HFFc6 (cell line): ENCODE data around the gene FXR2. TPM values are rescaled to one million over a fixed set of nuclear protein-coding genes. Genes with fewer than 3 reads are reported as not detected.

Source experiments
- DNase-seq: peaks from one replicate; pipeline ENCODE4 v3.0.0-alpha.2; 2018
- H3K27ac Mint-ChIP-seq: 2 replicates; pipeline ENCODE4 v1.8.0; 2020; ENCODE audit warnings: mild to moderate bottlenecking, mixed read lengths
- H3K27me3 Mint-ChIP-seq: 2 replicates; pipeline ENCODE4 v1.8.0; 2021; ENCODE audit warnings: mild to moderate bottlenecking, moderate library complexity, mixed read lengths; ENCODE audit not compliant: insufficient read depth
- H3K36me3 Mint-ChIP-seq: 2 replicates; pipeline ENCODE4 v1.8.0; 2021; ENCODE audit warnings: low read depth, mixed read lengths
- H3K4me1 Mint-ChIP-seq: 2 replicates; pipeline ENCODE4 v1.8.0; 2020; ENCODE audit warnings: low read depth, mixed read lengths
- H3K4me3 Mint-ChIP-seq: 2 replicates; pipeline ENCODE4 v1.8.0; 2020; ENCODE audit warnings: mild to moderate bottlenecking, moderate library complexity, mixed read lengths
- H3K9me3 Mint-ChIP-seq: 2 replicates; pipeline ENCODE4 v1.8.0; 2020; ENCODE audit warnings: mild to moderate bottlenecking, mixed read lengths
- total RNA-seq, 6 experiments: library from RNA; stranded (reverse); fragmentation: NEBNext Ultra II Directional; extraction: Animal tissue kit (Norgen Biotek cat#: 25700); gene quantifications; 2 replicates in 1 of 6; 3 replicates in 5 of 6; pipeline ENCODE4 v1.2.3, GENCODE V29; 2021
- TF ChIP-seq, protein P1 (sequence below): fragments of 200-600 bp; sonication (generic); IDR thresholded peaks from 2 replicates; pipeline ENCODE4 v1.5.0; 2021; ENCODE audit warnings: antibody characterized with exemption, mild to moderate bottlenecking

Gene FXR2
- total RNA-seq, 6 experiments from 2014 or later = 49.3 to 62.3 (median 51.5) TPM

DNA sequence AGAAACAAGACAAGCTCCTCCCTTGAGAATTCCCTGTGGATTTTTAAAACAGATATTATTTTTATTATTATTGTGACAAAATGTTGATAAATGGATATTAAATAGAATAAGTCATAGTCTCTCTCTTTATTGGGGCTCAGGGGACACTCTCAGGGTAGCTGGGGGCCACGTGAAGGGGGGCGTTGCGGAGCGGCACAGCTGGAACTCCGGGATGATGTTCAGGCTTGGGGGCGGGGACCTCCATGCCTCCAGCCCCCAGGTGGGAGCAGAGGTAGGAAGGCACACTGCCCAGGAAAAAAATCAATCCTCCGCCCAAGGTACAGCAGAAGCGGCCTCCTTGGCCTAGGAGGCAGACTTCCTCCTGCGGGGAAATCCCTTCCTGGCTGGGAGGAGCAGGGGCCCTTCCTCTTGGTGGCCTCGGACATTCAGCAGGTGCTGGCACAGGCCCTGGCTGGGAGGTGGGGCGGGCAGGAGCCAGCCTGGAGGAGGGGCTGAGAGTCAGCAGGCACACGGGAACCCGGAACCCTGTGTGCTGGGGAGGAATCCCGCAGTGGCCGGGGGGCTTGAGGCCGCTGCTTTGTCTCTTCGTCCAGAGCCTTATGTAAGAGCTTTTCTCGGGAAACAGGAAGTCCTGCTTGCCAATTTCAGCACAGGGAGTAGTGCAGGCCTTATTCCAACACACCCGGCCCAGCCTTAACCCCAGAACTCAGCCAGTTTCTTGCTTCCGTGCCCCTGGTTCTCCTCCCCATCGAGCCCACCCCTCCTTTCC, 56.7 kb downstream of the FXR2 start:
- H3K36me3 Mint-ChIP-seq = peaks cover 8% of the 10 kb centered on the region
- no peaks in the 10 kb centered on the region for H3K9me3 Mint-ChIP-seq
- H3K27ac Mint-ChIP-seq = peak overlapping the region; percentile 83
- H3K4me1 Mint-ChIP-seq = peaks cover 35% of the 10 kb centered on the region
- peak overlapping the region; percentile 62 for H3K4me3 Mint-ChIP-seq
- no peak for DNase-seq
- H3K27me3 Mint-ChIP-seq = peaks cover 8% of the 10 kb centered on the region
- TF ChIP-seq, protein P1, sequence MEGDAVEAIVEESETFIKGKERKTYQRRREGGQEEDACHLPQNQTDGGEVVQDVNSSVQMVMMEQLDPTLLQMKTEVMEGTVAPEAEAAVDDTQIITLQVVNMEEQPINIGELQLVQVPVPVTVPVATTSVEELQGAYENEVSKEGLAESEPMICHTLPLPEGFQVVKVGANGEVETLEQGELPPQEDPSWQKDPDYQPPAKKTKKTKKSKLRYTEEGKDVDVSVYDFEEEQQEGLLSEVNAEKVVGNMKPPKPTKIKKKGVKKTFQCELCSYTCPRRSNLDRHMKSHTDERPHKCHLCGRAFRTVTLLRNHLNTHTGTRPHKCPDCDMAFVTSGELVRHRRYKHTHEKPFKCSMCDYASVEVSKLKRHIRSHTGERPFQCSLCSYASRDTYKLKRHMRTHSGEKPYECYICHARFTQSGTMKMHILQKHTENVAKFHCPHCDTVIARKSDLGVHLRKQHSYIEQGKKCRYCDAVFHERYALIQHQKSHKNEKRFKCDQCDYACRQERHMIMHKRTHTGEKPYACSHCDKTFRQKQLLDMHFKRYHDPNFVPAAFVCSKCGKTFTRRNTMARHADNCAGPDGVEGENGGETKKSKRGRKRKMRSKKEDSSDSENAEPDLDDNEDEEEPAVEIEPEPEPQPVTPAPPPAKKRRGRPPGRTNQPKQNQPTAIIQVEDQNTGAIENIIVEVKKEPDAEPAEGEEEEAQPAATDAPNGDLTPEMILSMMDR = no peak

DNA sequence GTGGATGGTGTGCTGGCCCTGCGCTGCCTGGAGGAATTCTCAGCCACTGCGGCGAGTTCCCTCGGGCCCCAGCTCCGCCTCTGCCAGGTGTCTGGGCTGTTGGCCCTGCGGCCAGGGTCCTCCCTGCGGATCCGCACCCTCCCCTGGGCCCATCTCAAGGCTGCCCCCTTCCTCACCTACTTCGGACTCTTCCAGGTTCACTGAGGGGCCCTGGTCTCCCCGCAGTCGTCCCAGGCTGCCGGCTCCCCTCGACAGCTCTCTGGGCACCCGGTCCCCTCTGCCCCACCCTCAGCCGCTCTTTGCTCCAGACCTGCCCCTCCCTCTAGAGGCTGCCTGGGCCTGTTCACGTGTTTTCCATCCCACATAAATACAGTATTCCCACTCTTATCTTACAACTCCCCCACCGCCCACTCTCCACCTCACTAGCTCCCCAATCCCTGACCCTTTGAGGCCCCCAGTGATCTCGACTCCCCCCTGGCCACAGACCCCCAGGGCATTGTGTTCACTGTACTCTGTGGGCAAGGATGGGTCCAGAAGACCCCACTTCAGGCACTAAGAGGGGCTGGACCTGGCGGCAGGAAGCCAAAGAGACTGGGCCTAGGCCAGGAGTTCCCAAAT, 57.4 kb downstream of the FXR2 start:
- H3K4me1 Mint-ChIP-seq = peaks cover 29% of the 10 kb centered on the region
- H3K27ac Mint-ChIP-seq = no peak overlapping the region; the same call in 1 of the 2 replicates
- TF ChIP-seq, protein P1 = no peak
- peaks cover 8% of the 10 kb centered on the region for H3K27me3 Mint-ChIP-seq
- DNase-seq = no peak
- H3K9me3 Mint-ChIP-seq = no peaks in the 10 kb centered on the region
- H3K4me3 Mint-ChIP-seq = no peak overlapping the region
- peaks cover under 1% of the 10 kb centered on the region; the same call in 1 of the 2 replicates for H3K36me3 Mint-ChIP-seq

DNA sequence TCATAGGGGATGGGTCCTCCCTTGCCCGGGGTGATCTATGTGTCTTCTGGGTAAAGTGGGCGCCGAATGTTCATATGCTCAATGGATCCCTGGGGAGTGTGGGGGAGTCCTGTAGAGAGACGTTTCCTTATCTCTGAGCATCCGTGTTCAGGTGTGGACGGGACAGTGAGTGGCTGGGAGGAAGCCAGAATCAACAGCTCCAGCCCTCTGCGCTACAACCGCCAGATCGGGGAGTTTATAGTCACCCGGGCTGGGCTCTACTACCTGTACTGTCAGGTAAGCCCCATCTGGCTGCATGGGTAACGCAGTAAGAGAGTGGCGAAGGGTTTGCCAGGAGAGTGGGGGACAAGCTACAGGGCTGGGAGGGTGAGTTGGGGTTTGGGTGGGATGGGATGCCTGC, 58.1 kb downstream of the FXR2 start:
- no peaks in the 10 kb centered on the region; the same call in 1 of the 2 replicates for H3K36me3 Mint-ChIP-seq
- H3K4me1 Mint-ChIP-seq = peaks cover 29% of the 10 kb centered on the region
- TF ChIP-seq, protein P1 = no peak

DNA sequence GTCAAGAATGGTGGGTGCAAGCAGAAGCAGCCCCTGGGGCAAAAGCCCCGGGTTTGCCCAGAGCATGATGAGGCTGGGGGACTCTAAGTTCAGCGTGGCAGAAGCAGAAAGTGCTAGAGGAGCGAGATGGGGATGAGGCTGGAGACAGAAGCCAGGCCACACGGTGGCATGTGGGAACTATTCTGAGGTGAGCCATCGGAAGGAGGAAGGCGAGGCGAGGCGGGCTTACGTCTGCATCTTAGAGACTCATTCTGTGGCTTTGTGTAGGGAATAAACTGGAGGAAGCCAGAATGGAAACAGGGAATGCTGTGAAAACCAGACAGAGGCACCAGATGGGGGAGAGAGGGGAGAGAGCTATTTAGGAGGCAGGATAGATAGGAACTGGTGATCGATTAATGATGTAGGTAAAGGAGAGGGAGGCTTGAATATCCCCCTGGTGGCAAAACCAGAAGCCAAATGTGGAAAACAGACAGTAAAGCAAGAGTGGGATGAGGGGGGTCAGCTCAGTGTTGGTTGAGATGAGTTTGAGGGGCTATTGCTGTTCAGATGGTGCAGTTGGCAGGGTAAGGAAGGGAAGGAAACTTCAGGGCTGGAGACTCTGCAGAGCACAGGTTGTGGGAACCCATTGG, 59.3 kb downstream of the FXR2 start:
- DNase-seq = no peak
- peaks cover 22% of the 10 kb centered on the region for H3K4me1 Mint-ChIP-seq
- peaks cover 5% of the 10 kb centered on the region for H3K27me3 Mint-ChIP-seq
- H3K36me3 Mint-ChIP-seq = no peaks in the 10 kb centered on the region; the same call in 1 of the 2 replicates
- H3K27ac Mint-ChIP-seq = no peak overlapping the region
- no peaks in the 10 kb centered on the region for H3K9me3 Mint-ChIP-seq
- TF ChIP-seq, protein P1 = peak; percentile 34
- no peak overlapping the region for H3K4me3 Mint-ChIP-seq

More for the DNA sequence above, 58.1 kb downstream of the FXR2 start:
- no peak for DNase-seq
- H3K27ac Mint-ChIP-seq = no peak overlapping the region
- no peaks in the 10 kb centered on the region for H3K9me3 Mint-ChIP-seq
- no peak overlapping the region for H3K4me3 Mint-ChIP-seq
- peaks cover 8% of the 10 kb centered on the region for H3K27me3 Mint-ChIP-seq

DNA sequence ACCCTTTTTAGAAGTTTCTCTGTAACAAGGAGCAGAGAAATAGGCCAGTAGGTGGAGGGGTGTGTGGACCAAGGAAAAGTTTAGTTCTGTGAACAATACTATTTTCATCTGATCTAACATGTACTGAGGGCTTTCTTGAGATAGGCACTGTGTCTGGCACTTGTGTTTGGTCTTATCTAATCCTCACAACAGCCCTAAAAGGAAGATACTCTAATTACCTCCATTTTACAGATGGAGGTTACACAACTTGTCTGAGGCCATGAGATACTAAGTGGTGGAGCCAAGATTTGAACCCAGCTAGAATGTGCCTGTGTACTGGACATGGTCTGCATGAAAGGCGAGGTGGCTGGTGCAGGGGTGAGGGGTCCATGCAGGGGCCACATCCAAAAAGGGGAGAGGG, 61.3 kb downstream of the FXR2 start:
- no peak for DNase-seq
- Mint-ChIP-seq H3K4me1 (peaks cover 17% of the 10 kb centered on the region), H3K4me3 (no peak overlapping the region), H3K36me3 (no peaks in the 10 kb centered on the region; the same call in 1 of the 2 replicates), H3K27me3 (peaks cover 5% of the 10 kb centered on the region; the same call in 1 of the 2 replicates), H3K9me3 (no peaks in the 10 kb centered on the region), H3K27ac (no peak overlapping the region)
- TF ChIP-seq, protein P1 = no peak
